GM10266 (cell line): ENCODE data around the gene PKD2.

Source experiments
- DNase-seq: peaks from one replicate; pipeline ENCODE4 v3.0.0; 2012; ENCODE audit errors: extremely low spot score
- TF ChIP-seq, protein P1 (sequence below): IDR thresholded peaks from 2 replicates; pipeline ENCODE4 v1.5.1; 2012; ENCODE audit warnings: mild to moderate bottlenecking, low read depth; ENCODE audit not compliant: control insufficient read depth, insufficient read depth; ENCODE audit errors: missing control alignments

PKD2 gene

DNA sequence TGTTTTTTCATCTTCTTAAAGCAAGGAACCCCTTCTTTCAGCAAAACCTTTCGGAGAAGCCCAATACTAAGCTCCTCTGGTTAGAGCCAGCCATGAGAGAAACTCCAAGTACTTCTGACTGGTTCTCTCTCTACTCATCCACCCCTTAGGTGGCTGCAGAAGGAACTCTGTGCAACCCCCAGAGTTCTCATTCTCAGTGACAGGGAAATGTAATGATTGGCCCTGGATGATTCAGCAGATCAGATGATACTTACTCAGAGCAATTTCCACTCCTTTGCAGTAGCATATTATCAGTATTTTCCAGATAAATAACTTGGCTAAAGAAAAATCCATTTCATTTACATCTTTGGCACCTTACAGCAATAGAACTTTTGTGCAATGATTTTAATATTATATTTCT lies 28.8 kb upstream of the PKD2 start:
- no peak for DNase-seq
- TF ChIP-seq, protein P1, sequence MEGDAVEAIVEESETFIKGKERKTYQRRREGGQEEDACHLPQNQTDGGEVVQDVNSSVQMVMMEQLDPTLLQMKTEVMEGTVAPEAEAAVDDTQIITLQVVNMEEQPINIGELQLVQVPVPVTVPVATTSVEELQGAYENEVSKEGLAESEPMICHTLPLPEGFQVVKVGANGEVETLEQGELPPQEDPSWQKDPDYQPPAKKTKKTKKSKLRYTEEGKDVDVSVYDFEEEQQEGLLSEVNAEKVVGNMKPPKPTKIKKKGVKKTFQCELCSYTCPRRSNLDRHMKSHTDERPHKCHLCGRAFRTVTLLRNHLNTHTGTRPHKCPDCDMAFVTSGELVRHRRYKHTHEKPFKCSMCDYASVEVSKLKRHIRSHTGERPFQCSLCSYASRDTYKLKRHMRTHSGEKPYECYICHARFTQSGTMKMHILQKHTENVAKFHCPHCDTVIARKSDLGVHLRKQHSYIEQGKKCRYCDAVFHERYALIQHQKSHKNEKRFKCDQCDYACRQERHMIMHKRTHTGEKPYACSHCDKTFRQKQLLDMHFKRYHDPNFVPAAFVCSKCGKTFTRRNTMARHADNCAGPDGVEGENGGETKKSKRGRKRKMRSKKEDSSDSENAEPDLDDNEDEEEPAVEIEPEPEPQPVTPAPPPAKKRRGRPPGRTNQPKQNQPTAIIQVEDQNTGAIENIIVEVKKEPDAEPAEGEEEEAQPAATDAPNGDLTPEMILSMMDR, result no peak

- DNase-seq, result no peak
- TF ChIP-seq, protein P1, result no peak
Measured at GRCh38 chr4:87979810-87980209, 27.6 kb upstream of the PKD2 start.

DNA sequence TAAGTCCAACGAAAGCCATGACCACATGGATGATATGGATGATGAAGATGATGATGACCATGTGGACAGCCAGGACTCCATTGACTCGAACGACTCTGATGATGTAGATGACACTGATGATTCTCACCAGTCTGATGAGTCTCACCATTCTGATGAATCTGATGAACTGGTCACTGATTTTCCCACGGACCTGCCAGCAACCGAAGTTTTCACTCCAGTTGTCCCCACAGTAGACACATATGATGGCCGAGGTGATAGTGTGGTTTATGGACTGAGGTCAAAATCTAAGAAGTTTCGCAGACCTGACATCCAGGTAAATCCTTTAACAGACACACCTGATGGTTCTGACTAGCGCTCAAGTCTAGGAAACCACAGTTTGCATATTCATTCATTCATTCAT lies 25.9 kb upstream of the PKD2 start:
- TF ChIP-seq, protein P1, result no peak
- DNase-seq, result no peak

DNA sequence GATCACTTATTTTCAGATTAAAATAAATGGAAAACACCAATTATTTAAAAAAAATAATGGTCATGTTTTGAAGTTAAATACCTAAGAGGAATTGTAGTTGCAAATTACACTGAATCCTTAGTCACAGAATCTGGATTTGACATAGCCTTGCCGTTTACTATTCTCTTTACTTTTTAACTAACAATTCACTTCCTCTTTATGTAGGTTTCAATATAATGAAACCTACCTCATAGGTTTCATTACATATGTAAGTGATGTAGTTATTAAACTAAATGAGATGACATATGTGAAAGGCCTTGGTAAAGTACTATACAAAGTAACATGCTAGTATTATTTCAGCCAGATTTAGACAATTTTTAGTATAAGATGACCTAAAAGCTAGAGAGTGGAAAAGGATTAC lies 25.4 kb upstream of the PKD2 start:
- no peak for DNase-seq
- TF ChIP-seq, protein P1, result no peak

DNA sequence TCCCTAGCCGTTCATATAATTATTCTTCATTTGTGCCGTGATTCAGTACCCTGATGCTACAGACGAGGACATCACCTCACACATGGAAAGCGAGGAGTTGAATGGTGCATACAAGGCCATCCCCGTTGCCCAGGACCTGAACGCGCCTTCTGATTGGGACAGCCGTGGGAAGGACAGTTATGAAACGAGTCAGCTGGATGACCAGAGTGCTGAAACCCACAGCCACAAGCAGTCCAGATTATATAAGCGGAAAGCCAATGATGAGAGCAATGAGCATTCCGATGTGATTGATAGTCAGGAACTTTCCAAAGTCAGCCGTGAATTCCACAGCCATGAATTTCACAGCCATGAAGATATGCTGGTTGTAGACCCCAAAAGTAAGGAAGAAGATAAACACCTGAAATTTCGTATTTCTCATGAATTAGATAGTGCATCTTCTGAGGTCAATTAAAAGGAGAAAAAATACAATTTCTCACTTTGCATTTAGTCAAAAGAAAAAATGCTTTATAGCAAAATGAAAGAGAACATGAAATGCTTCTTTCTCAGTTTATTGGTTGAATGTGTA lies 24.9 kb upstream of the PKD2 start:
- DNase-seq, result no peak
- TF ChIP-seq, protein P1, result no peak

- no peak for DNase-seq
- TF ChIP-seq, protein P1, result no peak
Measured at GRCh38 chr4:87983996-87984395, 23.4 kb upstream of the PKD2 start.

GRCh38 chr4:87985097-87985886 lies 22.1 kb upstream of the PKD2 start:
- no peak for DNase-seq
- TF ChIP-seq, protein P1, result peak; percentile 55
